ENCODE data around the gene MINPP1.

DNA sequence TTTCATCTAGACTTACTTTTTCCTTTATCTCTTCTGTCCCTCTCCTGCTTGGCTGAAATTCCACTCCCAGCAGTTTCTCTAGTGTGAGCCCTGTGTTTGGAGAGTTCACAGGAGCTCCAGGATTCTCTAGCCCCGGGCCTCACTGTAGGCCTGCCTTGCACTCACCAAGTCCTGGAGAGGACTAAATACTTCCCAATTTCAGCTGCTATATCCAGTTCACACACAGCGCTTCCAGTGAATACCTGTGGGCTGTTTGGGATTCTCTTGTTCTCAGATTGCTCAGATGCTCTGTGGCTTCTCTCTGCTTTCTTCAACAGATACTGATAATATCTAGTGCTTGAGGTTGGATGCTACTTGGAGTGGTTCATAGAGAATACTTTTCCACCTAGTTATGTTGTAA is 46.0 kb downstream of the MINPP1 start:
- TF ChIP-seq POLR2AphosphoS5 (IDR thresholded peaks at IDR 0.05; ENCODE audit: borderline replicate concordance, low read depth, low read length) = no peak
- no peak for TF ChIP-seq EZH2 (IDR thresholded peaks at IDR 0.05)
- TF ChIP-seq FOXP2 (optimal IDR thresholded peaks at IDR 0.05; ENCODE audit: control extremely low read depth, extremely low read length, insufficient read depth) = no peak
